Measurements from ENCODE around the gene WASF3. TPM values are rescaled to one million over a fixed set of nuclear protein-coding genes. Genes with fewer than 3 reads are reported as not detected.

Gene WASF3
- total RNA-seq, 4 donors from 2014 or later: 0.75 to 4.9 (median 2.3) TPM

DNA sequence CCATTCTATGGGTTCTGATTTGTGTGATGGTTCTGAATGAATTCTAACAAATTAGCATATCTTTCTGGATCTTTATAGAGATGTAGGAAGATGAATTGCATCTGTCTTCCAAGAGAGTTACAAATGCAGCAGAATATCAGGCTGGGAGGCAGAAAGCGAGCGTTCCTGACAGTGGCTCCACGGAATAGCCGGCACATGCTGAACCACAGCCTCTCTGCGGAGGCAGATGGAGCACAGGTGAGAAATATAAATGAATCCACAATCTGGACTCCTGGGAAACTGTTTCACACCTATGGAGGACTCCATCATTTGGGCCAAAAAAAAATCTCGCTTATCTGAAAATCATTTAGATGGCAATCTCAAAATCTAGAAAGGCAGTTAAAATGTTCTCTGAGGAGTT is 34.5 kb upstream of the WASF3 start:
- 93 to 100% methylated on average over 4 to 6 of the region's 6 CpGs for WGBS, 2 donors (ENCODE audit: low coverage in 1 of 2)
- no peak overlapping the region for H3K4me3 ChIP-seq
- no peaks in the 10 kb centered on the region for H3K36me3 ChIP-seq
- no peaks in the 10 kb centered on the region for H3K9me3 ChIP-seq
- in situ Hi-C loops (cut with MboI; ENCODE audit: low pct_ligation_motif_present in 1 of 4, low pct_unique_long_range_greater_than_20kb in 1 of 4, low sequenced_read_pairs in 3 of 4): loop anchor here in 1 of 4 donors (25.0 kb wide), 1 partner anchor 164 kb away; no protein-coding TSS in a partner anchor
- DNase-seq: no peak
- intact Hi-C loops (cut with DNase I; ENCODE audit: low total_unique reads): no loop called here
- TF ChIP-seq POLR2A (IDR thresholded peaks at IDR 0.05) (no peak), CTCF (IDR thresholded peaks at IDR 0.05) (no peak), EP300 (IDR thresholded peaks at IDR 0.05; ENCODE audit: low read depth) (no peak), POLR2AphosphoS5 (IDR thresholded peaks at IDR 0.05) (no peak)
- peaks cover 3% of the 10 kb centered on the region for H3K27me3 ChIP-seq
- no peaks in the 10 kb centered on the region for H3K4me1 ChIP-seq
- H3K27ac ChIP-seq: no peak overlapping the region

GRCh38 chr13:26525528-26525927 is 32.0 kb upstream of the WASF3 start:
- Histone ChIP-seq H3K4me3 (no peak overlapping the region), H3K4me1 (no peaks in the 10 kb centered on the region), H3K27me3 (peaks cover 12% of the 10 kb centered on the region), H3K36me3 (no peaks in the 10 kb centered on the region), H3K27ac (no peak overlapping the region), H3K9me3 (no peaks in the 10 kb centered on the region)
- TF ChIP-seq POLR2AphosphoS5 (IDR thresholded peaks at IDR 0.05) (no peak), POLR2A (IDR thresholded peaks at IDR 0.05) (no peak), CTCF (IDR thresholded peaks at IDR 0.05) (no peak), EP300 (IDR thresholded peaks at IDR 0.05; ENCODE audit: low read depth) (no peak)
- in situ Hi-C loops (cut with MboI; ENCODE audit: low pct_ligation_motif_present in 1 of 4, low pct_unique_long_range_greater_than_20kb in 1 of 4, low sequenced_read_pairs in 3 of 4): no loop called here
- intact Hi-C loops (cut with DNase I; ENCODE audit: low total_unique reads): loop anchor here (1.0 kb wide), 1 partner anchor 23 kb away; no protein-coding TSS in a partner anchor
- no peak for DNase-seq

DNA sequence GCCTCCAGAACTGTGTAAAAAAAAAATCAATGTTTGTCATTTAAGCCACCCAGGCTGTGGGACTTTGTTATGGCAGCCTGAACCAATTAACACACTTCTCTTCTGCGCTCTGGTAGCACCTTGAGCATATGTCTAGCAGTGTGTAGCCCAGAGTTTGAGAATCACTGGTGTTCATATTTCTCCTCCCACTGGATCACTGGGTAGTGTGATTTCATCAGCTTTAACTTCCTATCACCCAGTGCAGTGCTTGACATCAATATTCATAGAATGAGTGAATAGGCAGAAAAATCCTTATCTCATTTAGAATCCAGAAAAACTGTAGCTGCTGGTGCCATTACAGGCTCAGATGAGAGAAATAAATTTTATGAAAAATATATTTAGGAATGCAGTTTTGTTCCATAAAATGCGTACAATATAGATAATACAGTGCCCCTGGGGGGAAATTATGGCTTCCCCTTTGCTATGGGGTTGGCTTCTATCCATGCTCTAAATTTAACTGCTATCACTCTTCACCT is 30.7 kb upstream of the WASF3 start:
- TF ChIP-seq EP300 (IDR thresholded peaks at IDR 0.05; ENCODE audit: low read depth) (no peak), POLR2AphosphoS5 (IDR thresholded peaks at IDR 0.05) (no peak), POLR2A (IDR thresholded peaks at IDR 0.05) (no peak), CTCF (IDR thresholded peaks at IDR 0.05) (no peak)
- no peaks in the 10 kb centered on the region for H3K4me1 ChIP-seq
- WGBS, 2 donors (ENCODE audit: low coverage in 1 of 2): 25 to 77% methylated on average over 1 to 2 of the region's 2 CpGs
- H3K27ac ChIP-seq: no peak overlapping the region
- DNase-seq: no peak
- no peaks in the 10 kb centered on the region for H3K9me3 ChIP-seq
- H3K36me3 ChIP-seq: no peaks in the 10 kb centered on the region
- H3K27me3 ChIP-seq: peaks cover 12% of the 10 kb centered on the region
- intact Hi-C loops (cut with DNase I; ENCODE audit: low total_unique reads) (no loop called here), in situ Hi-C loops (cut with MboI; ENCODE audit: low pct_ligation_motif_present in 1 of 4, low pct_unique_long_range_greater_than_20kb in 1 of 4, low sequenced_read_pairs in 3 of 4) (no loop called here)
- no peak overlapping the region for H3K4me3 ChIP-seq

DNA sequence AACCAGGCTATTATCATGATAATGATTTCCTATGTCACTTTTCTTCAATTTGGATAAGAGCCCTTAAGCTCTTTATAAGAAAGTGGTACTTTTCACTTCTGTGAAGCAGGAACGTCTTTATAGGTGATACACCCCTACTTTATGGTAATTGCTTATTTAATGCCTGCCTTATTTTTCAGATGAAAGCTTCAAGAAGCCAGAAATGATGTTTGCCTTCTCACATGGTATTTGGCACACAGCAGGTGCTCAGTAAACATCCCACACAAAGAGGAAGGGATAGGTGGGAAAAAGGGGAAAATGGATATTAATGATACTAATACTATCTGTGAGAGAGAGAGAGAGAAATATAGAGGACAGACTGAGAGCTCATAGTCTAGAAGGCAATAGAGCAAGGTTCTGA is 29.0 kb upstream of the WASF3 start:
- H3K27me3 ChIP-seq: peaks cover 12% of the 10 kb centered on the region
- H3K36me3 ChIP-seq: no peaks in the 10 kb centered on the region
- no peaks in the 10 kb centered on the region for H3K4me1 ChIP-seq
- no peaks in the 10 kb centered on the region for H3K9me3 ChIP-seq
- H3K27ac ChIP-seq: no peak overlapping the region
- WGBS, 2 donors (ENCODE audit: low coverage in 1 of 2): 9 to 14% methylated on average over 1 of the region's 1 CpG
- DNase-seq: no peak
- TF ChIP-seq POLR2AphosphoS5 (IDR thresholded peaks at IDR 0.05) (no peak), CTCF (IDR thresholded peaks at IDR 0.05) (no peak), POLR2A (IDR thresholded peaks at IDR 0.05) (no peak), EP300 (IDR thresholded peaks at IDR 0.05; ENCODE audit: low read depth) (no peak)
- intact Hi-C loops (cut with DNase I; ENCODE audit: low total_unique reads) (no loop called here), in situ Hi-C loops (cut with MboI; ENCODE audit: low pct_ligation_motif_present in 1 of 4, low pct_unique_long_range_greater_than_20kb in 1 of 4, low sequenced_read_pairs in 3 of 4) (no loop called here)
- H3K4me3 ChIP-seq: no peak overlapping the region

All from transverse colon (tissue), 4 donors.